Fibroblast of the conjunctiva (primary cell): ENCODE results near the gene ZNF653.
A peak's percentile ranks its signal among the peaks of the same experiment; 100 is the strongest.
"Not testable (repeated sequence)": the region's sequence is repeated elsewhere in the genome, so short reads cannot be mapped to it uniquely, and the experiment has no call there.

Source experiments
- DNase-seq: peaks from one replicate; pipeline ENCODE4 v3.0.0-alpha.2; 2010; ENCODE audit warnings: low read depth

ZNF653 gene

DNA sequence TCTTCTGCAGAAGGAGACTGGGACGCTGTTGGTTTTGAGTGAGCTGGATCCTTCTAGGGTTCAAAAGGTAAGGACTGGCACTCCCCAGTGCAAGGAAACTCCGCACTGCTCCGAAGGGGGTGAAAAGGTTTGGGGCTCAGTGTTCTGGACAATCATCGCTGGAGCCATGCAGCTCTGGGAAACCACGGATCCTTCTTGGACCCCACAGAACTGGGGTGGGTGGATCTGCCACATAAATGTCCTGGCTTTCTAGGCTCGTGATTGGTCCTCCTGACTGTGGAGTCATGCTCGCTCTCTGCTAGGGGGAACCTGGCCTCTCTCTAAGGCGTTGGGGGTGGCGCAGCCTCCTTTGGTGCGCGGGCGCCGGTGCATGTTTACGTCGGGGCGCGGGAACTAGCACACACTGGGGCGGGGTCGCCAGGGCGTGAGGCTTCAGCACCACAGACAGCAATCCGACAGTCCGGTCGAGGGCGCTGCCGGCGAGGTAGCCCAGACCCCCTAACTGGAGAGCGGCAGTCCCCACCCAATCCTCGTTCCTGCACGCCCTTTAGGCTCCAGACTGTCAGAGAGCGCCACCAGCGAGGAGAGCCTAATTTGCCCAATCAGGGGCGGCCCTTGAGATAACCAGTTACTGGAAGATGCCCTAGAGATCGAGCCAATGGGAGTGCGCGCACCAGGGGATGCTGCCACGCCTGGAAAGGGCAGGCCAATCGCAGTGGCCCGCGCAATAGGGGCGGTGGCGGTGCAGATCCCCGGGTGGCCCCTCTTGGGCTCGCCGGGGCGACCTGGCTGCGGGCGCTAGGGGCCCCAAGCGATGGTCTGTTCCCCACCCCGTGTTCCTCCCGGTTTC is 23.9 kb downstream of the ZNF653 start:
- peak; percentile 45 for DNase-seq

DNA sequence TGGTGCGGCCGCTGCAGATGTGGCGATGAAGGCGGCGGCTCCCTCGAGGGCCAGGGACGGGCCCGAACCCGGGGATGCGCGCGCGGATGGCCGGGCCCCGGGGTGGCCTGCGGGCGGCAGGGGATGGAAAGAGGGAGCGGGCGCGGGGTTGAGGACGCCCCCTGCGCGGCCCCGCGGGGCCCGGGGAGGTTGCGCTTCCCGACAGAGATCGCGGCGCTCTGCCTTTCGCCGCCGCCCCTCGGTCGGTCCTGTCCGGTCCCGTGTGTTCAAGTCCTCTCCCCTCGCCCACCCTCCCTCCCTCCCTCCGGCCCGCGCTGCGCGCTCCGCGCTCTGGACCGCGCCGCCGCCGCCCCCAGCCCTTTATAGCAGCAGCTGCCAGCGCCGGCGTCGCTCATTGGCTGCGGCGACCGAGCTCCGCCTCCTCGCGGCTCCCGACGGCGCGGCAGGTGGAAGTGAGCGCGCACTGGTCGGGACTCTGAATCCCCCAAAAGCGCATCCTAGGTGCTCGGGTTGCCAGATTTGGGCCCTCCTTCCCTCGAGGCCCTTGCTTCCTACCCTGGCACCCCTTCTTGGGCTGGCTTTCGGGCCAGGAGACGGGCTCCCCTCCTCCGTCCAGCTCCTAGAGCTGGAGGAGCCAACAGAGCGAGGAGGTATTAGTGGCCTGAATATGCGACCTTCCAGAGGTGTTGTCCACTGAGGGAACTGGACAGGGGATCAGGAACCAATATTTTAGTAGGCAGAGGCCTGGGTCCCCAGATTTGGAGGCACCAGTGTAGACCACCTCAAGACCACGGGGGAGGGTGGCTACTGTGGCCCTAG is 24.7 kb downstream of the ZNF653 start, which contains the start of gene ELAVL3:
ELAVL3 (minus strand) TSS at position 332 of the 819 bp plus-strand sequence. CDS start 438 bp downstream, outside the sequence.
- no peak for DNase-seq

DNA sequence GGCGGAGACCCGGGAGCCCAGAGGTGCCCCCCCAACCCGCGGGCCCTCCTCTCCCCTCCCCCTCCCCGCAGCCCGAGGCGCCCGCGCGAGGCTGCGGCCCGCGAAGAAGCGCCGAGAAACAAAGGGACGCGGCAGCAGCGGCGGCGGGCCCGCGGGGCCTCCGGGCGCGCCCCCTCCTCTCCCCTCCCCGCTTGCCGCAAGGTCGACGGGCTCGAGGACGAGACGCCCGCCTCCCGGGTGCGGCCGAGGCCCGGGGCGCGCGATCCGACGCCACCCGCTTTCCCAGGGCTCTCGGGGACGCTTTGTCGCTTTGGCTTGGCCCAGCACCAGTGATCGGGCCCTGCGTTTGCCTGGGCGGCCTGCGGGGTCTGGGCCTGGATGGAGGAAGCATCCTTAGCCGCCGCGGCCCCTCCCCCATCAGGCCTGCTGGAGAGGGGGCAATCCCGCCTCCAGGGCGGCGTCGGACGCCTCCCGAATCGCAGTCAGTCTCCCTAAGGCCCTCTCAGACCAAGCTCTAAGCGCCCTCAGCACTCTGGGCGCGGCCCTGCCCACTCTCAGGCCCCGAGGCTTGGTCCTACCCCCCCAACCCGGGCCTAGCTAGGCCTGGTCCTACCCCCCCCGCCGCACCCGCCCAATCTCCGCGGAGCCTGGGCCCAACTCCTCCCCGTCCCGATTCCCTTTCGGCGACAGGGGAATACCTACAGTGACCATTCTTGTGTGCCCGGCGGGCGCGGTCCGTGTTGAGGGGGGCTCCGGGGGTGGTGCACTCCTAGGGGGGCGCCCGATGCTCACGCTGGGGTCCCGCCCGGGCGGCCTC is 25.5 kb downstream of the ZNF653 start:
- DNase-seq = no peak

DNA sequence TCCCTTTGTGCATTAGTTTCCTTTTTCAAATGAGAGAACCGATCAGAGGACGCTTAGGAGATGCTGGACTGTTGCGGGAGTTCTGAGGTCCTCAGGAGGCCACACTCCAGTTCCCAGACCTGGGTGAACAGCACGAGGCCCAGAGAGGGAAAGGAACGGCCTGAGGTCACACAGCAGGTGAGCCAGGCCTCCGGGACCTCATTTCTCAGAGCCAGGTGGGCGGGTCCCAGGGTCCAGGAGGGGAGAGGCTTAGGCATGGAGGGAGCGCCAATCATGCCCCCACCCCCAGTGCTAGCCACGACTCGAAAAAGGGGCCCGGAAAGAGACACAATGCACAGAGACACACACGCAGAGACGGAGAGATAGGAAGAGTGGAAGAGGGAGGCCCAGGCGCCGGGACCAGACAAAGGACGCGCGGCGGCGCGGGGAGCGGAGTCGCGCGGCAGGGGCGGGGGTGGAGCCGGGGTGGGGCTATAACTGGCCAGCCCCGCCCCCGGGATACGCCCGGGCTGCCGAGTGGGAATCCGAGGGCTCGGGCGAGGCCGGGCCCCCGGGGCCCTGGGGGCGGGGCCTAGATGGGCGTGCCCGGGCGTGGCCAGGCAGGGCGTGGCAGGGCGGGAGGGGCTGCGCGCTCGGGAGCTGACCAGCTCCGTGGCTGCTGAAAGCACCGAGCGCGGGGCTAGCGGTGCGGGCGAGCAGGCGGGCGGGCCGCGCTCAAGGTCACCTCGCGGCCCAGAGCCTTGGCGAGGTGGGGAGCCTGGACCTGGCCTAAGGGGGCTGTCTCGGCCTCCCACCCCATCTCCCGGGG is 26.3 kb downstream of the ZNF653 start:
- DNase-seq = no peak

DNA sequence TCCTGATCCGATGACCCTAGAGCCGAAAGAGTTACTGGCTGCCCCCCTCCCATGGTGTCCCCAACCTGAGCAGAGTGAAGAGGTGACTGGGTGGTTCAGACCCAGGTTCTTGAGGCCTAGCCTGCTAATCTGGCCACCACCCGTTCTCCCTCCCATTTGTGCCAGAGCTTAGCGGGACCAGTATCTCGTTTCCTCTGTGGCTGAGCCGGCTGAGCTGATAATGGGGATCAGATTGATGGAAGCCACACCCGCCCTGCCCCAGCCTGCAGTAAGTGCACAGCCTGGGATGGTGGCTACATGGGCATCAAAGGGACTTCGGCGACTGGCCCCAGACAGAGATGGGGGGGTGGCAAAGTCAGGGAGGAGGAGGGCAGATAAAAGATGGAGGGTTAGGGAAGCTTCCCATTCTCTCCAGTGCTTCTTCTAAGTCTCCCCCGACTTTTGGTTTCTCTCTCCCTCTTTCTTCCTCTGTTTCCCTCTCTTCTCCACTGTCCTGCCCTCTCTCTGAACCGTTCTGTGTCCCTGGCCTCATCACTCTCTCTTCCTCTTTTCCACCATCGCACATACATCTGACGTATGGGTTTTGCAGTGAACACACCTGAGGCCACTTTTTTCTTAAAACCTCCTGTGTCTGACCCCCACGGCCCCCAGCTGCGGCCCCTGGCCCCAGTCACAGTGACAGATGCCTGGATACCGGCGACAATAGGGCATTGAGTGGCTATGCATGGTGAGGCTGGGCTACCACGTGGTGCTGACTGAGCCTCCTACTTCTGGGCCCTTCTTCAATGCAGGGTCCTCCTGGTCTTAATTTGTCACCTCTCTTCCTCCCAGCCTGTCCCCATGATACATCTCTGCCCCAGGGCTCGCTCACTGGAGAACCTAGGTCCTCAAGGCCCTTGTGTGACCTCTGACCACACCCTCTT is 27.2 kb downstream of the ZNF653 start:
- no peak for DNase-seq

DNA sequence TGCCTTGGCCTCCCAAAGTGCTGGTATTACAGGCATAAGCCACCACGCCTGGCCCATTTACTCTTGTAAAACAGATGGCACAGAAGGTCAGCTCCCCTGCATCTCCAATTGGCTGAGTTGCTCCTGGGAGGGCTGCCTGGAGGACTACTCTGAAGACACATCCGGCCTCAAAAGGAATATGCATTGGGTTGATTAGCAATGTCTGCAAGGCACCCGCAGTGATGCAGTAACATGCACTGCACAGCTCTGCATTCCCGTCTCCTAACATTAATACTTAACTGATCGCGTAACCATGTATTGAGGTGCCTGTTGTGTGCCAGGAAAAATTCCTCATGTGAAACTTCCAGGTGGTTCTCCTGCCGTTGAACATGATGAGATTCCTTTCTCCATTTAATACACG is 29.8 kb downstream of the ZNF653 start:
- DNase-seq = no peak

DNA sequence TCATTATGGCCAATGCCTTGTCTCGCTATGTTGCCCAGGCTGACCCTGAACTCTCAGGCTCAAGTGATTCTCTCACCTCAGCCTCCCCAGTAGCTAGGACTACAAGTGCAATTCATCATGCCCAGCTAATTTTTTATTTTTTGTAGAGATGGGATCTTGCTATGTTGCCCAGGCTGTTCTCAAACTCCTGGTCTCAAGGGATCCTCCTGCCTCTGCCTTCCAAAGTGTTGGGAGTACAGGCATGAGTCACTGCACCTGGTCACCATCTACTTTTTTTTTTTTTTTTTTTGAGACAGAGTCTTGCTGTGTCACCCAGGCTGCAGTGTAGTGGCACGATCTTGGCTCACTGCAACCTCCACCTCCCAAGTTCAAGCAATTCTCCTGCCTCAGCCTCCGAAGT is 30.3 kb downstream of the ZNF653 start:
- DNase-seq = not testable (repeated sequence)

DNA sequence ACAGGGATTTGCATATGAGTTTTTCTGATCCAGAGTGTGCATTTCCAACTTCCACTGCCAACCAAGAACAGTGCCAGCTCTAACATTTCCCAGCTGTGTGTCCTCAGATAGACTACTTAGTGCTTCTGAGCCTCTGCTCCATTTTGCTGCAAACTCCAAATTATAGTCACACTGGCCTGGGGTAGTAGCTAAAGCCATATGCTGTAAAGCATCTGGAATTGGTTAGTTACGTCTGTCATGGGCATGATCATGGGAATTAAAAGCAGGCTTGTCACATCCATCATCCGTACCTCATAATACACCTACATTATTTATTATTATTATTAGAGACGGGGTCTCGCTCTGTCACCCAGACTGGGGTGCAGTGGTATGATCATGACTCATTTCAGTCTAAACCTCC is 31.9 kb downstream of the ZNF653 start:
- DNase-seq = no peak

DNA sequence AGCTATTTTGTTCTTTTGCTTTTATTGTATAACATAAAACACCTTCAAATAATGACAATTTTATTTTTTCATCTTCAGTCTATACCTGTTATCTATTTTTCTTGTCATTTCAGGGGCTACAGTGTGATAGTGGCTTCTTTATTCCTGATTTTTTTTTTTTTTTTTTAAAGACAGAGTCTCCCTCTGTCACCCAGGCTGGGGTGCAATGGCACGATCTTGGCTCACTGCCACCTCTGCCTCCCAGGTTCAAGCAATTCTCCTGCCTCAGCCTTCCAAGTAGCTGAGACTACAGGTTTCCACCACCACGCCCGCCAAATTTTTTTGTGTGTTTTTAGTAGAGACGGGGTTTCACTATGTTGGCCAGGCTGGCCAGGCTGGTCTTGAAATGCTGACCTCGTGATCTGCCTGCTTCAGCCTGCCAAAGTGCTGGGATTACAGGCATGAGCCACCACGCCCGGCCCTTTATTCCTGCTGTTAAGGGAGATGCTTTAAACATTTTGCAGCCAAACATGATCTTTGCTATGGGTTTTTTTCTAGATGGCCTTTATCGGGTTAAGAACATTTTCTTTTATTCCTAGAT is 37.3 kb downstream of the ZNF653 start:
- DNase-seq = not testable (repeated sequence)

DNA sequence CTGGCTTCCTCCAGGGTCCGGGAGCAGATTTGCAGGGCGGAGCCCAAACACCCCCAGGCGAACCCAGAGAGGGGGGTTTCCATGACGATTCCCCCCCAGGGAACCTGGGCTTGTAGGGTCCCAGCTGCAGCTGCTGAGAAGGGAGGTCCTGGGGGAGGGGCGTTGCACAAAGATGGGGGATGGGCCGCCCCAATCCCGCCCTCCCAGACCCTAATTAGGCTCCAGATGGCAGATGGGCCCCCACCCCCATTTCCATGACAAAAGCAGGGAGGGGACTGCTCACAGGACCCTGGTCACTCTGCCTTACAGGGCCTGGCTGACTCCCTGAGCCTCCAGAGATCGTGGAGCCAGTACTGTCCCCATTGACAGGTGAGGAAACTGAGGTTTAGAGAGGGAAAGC is 40.0 kb downstream of the ZNF653 start:
- DNase-seq = no peak

DNA sequence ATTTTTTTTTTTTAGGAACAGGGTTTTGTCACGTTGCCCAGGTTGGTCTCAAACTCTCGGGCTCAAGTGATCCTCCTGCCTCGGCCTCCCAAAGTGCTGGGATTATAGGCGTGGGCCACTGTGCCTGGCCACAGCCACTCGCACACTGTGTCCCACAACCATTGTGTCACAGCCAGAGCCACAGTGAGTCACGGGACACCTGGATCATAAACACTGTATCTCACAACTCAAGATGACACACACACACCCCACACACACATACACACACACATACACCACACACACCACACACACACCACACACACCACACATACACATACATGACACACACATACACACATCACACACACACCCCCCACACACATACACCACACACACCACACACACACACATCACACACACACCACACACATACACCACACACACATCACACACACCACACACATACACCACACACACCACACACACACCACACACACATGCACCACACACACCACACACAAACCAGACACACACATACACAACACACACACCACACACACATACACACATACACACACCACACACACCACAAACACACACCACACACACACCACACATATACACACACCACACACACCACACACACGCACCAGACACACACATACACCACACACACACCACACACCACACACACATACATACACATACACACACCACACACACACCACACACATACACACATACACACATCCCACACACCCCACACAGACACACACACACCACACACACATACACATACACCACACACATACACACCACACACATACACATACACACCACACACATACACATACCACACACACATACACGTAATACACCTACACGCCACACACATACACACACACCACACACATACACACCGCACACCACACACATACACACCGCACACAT is 41.0 kb downstream of the ZNF653 start:
- no peak for DNase-seq

DNA sequence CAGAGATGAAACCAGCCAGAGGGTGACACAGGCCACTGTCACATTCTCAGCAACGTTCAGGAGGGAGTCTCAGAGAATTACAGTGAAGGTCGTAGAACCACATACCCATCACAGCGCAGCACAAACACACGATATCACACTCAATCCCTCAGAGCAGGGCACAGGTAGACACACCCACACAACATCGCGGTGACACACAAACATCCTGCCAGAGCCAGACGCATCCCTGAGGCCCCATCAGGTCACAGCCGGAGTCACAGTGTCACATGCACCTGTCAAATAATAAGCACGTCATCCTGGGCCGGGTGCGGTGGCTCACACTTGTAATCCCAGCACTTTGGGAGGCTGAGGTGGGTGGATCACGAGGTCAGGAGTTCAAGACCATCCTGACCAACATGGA is 42.2 kb downstream of the ZNF653 start:
- no peak for DNase-seq

DNA sequence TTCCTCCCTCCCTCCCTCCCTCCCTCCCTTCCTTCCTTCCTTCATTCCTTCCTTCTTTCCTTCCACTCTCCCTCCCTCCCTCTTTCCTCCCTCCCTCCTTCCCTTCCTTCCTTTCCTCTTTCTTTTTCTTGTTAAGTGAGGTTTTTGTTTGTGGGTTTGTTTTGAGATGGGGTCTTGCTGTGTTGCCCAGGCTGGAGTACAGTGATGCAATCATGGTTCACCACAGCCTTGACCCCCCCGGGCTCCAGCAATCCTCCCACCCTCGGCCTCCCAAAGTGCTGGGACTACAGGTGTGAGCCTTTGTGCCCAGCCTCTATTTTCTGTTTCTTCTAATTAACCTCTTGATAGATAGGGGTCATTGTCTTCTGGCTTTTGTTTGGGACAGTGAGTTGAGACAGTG is 44.2 kb downstream of the ZNF653 start:
- DNase-seq = no peak

DNA sequence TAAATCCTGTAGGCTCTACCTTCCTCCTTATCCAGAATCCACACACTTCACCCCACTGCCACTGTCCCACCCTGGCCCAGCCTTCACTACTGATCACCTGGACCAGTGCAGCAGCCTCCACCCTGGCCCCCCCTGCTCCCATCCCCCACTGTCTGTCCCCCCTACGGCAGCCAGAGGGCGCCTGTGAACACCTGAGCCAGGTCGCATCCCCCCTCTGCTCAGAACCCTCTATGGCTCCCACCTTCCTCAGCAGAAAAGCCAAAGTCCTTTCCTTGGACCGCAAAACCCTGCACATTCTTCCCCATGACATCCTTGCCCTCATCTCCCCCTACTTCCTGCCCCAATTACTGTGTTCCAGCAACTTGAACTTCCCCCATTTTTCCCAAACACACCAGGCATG is 45.4 kb downstream of the ZNF653 start:
- no peak for DNase-seq

DNA sequence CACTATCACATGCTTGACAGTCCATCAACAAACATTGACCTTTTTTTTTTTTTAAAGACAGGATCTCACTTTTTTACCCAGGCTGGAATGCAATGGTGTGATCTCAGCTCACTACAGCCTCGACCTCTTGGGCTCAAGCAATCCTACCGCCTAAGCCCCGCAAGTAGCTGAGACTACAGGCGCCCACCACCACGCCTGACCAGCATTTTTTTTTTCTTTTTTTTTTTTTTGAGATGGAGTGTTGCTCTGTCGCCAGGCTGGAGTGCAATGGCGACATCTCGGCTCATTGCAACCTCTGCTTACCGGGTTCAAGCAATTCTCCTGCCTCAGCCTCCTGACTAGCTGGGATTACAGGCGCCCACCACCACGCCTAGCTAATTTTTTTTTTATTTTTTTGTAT is 46.7 kb downstream of the ZNF653 start:
- DNase-seq = not testable (repeated sequence)

DNA sequence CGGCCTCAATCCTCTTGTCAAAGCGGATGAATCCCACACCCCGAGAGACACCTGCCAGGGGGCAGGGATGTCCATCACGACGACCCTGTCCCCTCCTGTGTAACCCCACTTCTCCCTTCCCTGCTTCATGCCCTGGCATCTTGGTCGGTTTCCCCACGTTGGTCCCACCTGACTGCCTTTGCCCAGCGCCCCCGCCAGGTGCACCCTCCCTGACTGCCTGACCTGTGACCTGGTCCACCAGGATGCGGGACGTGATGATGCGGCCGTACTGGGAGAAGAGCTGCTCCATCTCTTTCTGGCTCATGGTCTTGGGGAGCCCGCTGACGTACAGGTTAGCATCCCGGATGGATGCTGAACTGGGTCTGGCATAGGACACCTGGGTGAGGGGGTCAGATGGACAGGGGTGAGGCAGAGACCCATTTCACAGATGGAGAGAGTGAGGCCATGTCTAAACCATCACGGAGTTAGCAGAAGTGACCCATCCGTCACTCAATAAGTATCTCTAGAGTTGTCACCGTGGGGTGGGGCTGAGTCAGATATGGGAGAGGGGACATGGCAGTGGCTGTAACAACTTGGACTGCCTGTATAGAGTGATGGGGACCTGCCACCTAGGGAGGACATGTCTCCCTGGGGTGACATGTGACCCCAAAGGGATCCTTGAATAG is 47.3 kb downstream of the ZNF653 start:
- no peak for DNase-seq

DNA sequence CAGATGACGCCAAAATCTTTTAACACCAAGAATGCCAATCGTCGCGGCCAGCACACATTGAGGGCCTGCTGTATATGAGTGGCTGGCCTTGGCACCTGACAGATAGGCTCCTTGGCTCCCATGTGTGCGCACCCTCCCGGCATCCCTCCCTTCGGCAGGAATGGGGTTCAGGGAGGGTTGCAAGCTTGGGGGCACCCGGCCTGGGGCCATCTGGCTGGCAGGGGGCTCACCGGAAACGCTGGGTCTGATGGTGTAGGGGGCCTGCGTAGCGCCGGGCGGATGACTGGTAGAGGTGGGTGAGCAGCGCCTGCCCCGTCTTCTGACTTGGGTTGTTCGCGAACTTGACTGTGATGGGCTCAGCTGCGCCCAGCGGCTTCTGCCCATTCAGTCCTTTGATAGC is 47.8 kb downstream of the ZNF653 start:
- DNase-seq = no peak

DNA sequence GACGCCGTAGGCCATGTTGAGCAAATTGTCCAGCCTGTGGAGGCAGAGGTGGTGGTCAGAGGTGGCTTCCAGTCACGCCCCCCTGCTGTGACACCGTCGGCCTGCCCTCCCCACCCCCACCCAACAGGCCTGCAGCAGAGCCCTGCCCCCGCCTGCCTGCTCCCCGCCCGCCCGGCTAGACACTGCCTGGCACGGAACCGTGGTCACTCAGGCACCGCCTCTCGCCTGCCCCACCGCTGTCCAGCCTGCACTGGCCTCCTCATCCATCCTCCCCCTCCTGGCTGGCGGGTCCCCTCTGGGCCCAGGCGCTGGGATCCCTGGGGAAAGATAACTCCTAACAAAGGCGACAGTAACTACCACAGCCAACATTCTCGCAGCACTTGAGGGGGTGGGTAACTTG is 48.5 kb downstream of the ZNF653 start:
- DNase-seq = no peak
